ENCODE measurements around the gene CBX8.
A peak's percentile ranks its signal among the peaks of the same experiment; 100 is the strongest.

Gene CBX8

DNA sequence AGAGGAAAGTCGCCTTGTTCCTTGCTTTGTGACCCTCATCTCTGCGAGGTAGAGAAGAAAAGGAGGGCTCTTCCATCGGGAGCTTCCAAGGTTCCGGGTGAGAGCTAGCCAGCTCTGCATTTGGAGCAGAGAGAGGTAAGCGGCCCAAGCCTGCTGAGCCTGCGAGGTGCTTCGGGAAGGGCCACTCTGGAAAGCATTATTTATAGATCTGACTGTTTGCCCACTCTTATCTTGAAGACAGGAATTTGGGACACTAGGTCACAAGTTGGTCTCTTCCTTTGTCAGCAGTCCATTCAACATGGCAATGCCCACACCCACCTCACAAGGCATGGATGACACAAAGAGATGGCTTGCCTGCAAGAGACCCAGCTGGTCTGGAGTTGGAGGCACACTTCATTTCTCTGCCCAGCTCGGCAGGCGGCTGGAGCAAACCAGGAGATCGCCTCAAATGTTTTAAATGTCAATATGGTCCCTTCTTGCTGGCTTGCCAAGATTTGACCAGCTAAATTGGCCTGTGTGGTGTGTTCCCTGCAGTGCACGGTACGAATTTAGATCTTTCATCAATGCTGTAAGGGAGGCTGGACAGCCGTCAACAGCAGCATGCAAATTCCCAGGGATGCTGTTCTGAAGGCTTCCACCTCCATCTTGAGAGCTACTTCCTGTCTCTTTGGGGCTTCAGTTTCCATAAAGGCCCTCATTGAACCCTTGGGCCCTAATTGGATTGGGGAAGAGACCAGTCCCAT lies 22.8 kb upstream of the CBX8 start:
- DNase-seq (ENCODE audit: low read depth in 2 of 2), result no peak

DNA sequence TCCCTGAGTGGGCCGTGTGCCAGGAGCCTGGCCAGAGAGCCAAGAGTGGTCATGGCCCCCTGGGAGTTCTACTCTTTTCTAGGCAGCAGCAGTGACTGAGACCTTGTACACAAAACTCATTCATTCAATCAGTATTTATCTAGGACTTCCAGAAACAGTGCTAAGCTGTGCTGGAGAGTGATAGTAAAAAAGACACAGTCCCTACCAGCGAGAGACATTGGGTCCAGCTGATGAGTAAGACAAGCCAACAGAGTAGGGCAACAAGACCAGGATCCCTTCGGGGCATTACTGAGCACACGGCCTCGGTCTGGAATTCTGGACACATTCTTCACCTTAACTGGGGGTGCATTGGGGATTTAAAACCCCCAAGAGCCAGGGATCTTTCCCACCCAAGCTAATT lies 22.2 kb upstream of the CBX8 start:
- DNase-seq (ENCODE audit: low read depth in 2 of 2), result no peak

DNA sequence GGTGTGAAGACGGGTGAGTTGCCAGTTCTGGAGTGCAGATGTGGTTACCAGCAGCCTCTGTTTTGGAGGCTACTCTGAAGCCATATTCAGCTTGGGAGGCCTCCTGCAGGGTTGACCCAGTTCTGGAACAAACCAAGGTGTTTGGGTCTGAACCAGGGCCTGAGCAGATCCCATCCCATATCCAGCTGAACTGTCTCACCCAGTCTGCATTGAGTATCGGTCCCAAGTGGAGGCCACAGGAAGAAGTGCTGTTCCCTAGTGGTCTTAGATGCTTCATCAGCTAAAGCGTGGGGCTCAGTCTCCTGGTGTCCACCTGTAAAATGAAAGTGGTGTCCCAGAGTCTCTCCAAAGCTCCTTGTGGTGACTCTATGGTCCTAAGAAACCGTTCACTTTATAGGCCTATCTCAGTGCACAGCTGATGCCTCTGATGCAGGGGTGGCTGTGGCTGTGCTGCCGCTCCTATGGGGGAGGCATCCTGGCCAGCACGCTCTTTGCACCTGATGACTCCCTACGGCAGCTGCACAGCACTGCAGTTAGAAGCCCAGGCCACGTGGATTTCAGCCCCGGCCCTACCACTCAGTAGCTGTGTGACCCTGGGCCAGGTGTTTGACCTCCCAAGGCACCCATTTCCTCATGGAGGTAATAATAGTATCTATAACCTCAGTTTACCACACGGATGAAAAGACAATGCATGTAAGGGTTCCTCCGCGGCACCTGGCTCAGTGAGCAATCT lies 21.3 kb upstream of the CBX8 start:
- no peak for DNase-seq (ENCODE audit: low read depth in 2 of 2)

DNA sequence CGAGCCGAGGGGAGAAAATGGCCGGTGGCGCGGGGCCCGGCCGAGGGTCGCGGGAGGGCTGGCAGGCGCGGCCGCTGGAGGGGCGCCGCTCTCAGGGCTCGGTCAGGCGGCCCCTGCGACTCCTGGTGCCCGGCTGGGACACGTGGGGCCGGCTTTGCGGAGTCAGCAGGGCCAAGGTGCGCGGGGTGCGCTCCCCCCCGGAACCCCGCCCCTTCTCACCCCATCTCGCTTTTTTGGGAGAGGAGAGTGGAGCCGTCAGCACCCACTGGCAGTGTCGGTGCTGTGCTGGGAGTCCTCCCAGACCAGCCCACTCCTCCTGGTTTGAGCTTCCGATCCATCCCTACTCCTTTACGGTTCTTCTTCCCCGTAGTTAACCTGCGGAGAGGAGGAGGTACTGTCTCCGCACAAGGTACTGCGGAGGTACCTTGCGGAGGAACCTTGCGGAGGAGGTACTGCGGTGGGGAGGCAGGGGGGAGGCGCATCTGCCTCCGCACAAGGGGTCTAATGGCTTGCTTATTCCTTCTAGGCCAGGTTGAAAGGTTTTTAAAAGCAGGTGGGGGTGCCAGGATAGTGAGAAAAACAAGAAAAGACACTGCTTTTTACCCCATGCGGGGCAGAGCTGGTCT lies 19.1 kb upstream of the CBX8 start:
- DNase-seq (ENCODE audit: low read depth in 2 of 2), result no peak

DNA sequence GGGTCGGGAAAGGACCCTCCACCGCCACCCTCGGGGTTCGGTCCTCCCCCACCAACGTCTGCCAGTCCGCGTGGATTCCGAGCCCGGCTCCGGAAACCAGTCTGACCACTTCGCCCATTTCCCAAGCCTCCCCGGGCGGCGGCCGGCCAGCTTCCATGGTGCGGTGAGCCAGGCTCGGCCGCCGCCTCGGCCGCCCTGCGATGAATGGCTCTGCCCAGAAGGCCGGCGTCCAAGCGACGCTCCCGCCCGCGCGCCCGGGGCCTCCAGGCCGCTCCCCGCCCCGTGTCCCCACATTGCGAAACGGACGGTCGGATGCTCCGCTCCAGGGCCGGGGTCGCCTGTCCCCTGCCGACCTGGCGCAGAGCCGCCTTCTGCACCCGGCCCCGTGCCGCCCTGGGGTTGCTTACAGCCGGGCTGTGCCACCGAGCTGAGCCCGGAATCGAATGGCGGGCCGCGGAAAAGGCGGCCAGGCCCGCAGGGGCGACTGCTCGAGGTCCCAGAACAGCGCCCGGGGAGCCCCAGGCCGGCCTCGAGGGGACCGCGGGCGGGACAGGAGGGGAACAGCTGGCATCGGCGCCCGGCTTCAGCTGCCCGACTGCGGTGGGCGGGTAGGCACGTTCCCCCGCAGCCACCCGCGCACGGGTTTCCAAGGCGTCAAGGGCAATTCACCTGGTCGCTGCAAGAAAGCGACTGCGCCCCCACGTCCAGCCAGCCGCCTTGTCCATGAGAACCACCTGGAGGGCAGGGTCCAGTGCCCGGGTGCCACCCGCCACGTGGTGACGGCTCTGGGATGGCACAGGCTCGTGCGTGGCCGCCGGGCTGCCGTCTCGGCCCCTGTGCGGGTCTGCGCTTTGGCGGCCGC lies 18.3 kb upstream of the CBX8 start:
- no peak for DNase-seq (ENCODE audit: low read depth in 2 of 2)

DNA sequence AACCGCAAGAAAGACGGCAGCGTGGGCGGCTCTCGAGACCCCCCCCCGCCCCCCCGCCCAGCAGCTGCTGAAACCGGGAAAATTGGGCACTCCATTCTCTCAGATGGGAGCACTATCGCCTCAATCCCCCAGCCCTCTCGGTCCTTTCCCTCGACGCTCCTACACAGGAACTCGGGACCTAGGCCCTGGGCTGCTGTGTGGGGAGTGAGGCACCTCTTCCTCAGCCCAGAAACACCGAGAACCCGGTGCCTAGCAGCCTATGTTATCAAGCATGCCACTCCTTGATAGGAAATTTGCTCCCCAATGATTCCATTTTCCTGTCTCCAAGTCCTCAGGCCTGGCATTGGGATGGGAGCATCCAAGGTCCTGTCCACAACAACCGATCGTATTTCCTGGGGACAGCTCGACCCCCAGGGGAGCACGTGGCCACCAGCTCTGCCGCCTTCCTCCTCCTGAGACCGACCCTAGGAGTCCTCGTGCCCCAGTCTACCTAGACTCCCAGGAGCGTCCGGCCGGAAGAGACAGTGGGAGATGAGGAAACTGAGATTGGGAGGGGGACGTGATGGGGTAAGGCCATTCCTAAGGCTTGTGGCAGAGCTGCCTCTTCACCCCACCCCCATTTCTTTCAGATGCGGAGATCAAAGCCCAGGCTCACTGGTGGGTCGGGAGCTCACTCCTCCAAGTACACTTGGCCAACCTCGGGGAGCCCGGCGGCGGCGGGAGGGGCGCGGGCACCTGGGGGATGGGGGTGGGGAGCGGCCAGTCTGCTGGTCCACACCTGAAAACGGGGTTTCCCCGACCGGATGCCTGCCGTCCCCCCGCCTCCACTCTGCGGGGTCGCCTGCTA lies 17.5 kb upstream of the CBX8 start:
- no peak for DNase-seq (ENCODE audit: low read depth in 2 of 2)

DNA sequence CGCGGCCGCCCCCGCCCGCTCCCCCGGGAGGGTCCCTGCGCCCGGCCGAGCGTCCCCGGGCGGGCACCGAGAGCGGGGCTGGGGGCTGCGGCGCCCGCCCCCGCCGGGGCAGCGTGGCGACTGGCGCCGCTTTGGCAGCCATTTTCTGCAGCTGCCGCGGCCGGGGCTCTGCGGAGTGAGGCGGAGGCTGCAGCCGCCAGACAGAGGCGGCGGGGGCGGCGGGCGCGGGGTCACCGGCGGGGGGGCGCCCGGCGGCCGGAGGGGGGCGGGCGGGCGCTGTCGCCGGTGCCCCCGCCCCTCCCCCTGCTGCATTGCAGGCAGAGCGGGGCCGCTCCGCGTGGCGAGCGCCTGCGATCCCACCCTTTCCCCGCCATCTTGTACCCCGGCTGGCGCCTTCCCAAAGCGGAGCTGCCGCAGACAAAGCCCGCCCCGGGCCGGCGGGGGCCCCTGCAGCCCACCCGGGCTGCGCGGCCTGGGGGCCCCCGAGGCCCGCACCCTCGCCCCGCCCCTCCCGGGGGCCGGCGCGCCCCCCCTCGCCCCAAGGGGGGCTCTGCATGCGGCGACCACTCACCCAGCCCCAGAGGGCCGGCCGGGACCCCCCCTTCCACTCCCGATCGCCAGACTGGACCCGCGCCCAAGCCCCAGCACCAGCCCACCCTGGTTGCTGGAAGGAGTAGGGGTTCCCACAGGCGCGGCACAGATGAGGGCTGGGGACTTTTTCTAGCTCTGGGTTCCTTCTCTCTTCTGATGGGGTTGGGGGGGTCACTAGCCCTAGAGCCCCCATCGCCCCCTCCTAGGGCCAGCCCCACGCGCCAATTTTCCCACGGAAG lies 16.6 kb upstream of the CBX8 start:
- no peak for DNase-seq (ENCODE audit: low read depth in 2 of 2)

DNA sequence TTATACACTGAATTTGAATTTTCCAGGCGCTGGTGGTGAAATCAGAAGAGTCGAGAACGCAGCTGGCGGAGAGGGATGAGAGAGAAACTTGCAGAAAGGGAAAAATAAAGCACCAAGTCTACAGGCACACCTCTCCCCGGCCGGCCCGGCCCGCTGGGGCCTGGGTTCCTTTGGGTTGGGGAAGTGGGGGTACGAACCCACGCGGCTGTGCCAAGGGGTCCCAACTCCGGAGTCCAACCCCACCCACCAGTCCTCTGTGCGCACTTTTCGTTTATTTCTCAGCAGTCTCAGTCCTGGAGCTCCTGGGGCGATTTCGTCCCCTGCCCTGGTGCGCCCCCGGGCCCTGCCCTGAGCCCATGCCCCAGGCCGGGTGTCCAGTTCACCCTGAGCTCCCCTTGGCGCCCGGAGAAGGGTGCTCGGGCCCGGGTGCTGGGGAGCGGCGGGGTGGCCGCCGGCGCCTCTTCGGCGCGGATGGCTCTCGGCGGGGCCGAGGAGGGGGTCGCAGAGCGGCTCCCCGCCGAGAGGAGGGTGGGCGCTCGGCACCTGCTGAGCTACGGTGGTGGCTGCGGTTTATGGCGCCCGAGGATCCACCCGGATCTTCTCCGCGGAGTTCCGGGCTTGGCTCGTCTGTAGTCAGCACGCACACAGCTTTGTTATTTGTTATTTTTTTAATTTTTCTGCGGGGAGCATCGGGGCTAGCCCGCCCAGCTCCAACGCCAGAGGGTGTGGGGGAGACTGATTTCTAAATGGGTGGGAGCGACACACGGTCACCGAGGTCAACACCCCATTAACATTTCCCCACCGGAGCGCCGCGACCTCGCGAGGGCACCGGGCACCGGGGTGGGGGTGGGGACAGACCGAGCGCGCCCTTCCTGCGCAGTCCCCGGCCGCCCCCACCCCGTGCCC lies 15.7 kb upstream of the CBX8 start:
- DNase-seq (ENCODE audit: low read depth in 2 of 2), result no peak

DNA sequence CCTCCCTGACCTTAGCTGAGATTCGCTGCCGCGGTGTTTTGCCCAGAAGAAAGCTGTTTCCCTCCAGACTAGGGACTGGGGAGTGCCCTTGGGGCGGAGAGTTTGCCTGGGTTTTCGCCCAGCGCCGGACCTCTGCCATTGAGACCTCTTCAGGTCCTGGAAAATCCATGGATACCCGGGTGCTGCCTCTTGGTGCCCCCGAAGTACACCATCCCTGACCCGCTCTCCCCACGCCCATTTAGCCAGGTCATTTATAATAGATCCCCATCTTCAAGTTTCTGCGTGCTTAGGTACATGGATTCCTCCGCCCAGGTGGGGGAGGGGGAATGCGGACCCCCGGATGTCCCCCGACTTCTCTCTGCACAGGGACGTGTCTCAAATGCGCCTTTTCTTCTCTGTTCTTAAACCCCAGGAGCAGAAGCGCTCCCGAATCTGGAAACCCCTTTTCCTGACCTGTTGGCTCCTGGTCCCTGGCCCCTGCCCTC lies 15.0 kb upstream of the CBX8 start:
- DNase-seq (ENCODE audit: low read depth in 2 of 2), result no peak

DNA sequence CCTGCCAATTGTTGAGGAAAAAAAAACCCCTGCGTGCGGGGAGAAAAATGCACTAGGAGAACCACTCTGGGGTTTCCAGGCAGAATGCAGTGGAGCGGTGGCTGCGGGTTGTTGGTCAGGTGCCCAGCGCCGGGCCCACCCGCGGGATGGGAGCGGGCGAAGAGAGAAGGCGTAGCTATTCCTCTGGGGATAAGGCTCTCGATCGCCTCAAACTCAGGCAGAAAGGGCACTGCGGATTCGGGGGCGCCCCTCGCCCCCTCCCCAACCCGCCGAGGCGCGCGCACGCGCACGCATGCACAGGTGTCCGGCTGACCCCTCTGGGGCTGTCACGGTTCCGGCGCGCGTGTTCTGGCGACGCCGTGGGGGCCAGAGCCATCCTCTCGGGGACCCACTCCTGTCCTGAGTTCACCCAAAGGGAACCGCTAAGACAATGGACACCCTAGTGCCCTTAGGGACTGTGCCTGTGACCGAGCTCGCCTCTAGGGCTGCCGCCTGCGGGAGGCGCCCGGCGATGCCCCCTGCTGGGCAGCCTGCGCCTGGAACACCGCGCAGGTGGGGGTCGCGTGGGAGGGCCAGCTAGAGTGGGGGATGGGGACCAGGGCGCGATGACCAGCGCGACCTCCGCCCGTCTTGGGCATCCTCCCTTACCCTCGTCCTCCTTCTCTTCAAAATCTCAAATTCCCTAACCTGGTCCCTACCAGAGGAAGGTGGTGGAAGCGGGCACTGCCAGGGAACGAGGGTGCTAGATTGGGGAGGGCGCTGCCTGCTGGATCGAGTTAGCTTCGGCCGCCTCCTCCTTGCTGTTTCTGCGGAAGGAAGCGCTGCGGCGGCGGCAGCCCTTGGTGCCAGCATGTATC lies 14.4 kb upstream of the CBX8 start:
- DNase-seq (ENCODE audit: low read depth in 2 of 2), result no peak

DNA sequence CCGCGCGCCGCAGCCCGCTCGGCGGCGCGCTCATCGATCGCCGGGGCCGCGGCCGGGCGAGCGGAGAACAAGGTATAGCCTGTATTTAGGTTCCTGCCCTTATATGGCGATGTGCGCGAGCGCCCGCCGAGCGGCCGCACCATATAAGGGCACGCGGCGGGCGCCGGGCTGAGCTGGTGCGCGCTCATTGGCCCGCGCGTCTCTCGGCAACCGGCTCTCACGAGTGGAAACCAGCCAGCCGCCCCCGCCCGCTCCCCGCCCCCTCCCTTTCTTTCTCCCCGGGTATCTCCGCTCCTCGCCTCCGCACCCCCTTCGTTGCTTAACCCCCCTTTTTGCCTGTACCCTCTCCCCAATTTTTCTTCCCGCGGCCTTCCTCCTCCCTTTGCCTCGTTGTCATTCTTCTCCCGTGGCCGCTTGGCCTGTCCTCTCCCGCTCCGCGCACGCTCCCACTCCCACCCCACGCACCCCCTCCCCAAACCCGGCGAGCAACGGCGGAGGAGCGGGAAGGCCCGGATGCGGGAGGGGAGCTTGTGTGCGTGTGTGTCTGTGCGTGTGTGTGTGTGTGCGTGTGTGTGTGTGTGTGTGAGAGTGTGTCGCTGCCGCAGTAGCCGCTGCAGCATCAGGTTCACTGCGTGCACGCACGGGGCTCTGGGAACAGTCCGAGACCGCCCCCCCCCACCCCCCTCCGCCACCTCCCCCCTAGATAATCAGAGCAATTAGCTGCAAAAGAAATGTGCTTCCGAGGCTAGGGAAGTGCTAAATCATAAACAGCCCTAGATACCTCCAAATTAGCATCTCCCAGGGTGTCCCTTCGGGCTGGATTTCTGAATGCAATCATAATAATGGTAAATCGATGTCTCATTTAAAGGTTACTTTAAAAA lies 13.5 kb upstream of the CBX8 start:
- DNase-seq (ENCODE audit: low read depth in 2 of 2), result peak; percentile 44 to 57

DNA sequence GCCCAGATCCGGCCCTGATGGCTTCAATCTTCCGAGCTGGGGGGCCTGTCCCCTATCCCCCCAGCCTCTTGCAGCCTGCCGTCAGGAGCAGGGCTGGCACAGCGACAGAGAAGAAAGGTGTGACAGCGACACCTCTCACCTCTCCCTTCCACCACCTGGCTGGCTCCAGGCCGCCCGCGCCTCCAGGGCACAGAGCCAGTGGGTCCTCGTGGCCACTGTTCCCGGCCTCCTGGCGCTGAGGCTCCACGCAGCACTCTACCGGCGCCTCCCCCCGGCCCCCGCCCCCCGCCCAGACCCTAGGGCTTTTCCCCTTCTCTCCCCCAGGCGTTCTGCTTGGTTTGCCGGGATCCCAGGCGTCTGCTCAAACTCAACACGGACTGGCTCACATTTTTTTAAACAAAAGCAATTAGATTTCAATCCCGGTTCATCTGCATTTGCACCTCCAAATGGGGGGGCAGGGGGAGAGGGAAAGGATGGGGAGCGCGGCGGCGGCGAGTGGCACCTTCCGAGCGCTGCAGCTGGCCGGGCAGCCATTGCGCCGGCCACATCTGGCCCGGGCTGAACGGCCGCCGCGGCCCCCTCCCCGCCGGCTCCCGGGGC lies 12.8 kb upstream of the CBX8 start:
- no peak for DNase-seq (ENCODE audit: low read depth in 2 of 2)

DNA sequence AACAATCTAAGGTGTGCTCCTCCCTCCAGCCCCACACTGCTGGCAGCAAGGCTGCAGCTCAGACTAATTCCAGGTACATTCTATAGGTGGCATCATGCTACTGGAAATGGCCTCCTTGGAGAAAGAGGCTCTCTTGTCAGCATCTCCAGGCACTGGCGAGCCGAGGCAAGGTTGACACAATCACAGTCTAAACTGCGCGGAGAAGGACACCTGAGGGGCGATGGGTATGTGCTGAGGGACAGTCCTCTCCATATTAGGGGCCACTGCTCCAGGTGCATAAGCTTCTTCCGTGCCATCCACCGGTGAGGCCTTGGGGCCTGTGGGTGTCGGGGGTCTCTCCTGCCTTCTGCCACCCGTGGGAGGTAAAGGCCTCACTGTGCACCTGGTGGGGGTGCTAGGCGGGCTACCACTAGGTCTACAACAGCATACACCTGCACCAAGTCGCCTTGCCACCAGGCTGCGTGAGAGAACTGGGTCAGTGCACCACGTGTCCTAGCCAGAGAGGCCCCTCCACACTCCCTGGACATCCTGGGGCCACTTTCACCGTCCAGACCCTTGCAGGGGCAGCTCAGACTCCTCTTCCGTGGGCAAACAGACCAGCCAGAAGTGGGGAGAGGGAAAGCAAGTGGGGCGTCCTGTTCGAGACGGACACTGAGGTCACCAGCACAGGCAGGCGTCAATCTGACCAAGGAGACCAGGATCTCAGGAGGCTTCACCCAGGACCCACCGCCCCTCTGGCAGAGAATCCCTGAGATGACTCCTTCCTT lies 12.1 kb upstream of the CBX8 start:
- no peak for DNase-seq (ENCODE audit: low read depth in 2 of 2)

DNA sequence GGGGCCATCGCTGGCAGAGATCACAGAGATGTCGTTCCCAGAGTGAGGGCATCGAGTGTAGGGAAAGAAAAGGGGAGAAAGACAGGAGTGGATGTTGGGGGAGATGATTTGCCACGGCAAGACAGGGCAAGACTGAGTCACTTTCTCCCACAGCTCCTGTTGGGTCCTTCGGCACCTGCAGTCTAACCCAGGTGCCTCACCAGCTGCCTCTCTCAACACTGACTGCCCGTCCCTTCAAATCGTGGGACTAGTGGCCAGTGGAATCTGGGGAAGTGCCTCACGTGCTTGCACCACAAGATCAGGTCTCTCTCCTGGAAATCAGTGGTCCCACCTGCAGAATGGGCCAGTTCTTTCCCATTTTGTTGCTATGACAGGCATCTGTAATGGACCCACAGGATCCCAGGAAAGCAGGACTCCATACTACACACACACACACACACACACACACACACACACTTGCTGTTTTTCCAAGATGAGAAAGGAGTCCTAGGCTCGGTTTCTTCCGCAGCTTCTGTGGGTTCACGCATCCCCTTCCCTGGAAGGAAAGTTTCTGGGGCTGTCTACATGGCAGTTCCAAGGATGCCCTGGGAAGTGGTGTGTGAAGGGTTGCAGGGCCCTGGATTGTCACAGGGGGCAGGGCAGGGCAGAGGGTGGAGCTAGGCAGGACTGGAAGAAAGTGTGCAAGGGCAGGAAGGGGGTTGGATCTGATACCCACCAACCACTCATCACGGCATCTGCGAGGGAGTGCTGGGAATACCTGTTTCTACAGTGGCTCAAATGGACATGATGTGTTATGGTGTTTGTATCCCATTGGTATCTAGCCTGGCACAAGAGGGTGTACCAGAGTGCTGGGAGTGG lies 10.2 kb upstream of the CBX8 start:
- no peak for DNase-seq (ENCODE audit: low read depth in 2 of 2)

DNA sequence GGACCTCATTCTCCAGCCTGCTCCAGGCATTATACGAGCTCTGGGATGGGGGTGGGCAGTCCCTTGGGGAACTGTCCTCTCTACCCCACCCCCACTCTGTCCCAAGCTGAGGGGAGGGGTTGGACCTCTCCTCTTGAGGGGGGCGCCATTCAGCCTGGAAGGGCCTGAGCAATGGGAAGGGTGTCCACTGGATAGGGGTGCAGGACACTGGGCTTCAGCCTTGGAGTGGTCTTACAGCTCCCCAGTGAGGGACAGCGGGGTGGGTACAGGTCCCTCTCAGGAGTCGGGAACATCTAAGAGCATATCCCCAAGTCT lies 9.5 kb upstream of the CBX8 start:
- no peak for DNase-seq (ENCODE audit: low read depth in 2 of 2)
